Measurements from ENCODE around the gene PCSK6.

The PCSK6 gene

DNA sequence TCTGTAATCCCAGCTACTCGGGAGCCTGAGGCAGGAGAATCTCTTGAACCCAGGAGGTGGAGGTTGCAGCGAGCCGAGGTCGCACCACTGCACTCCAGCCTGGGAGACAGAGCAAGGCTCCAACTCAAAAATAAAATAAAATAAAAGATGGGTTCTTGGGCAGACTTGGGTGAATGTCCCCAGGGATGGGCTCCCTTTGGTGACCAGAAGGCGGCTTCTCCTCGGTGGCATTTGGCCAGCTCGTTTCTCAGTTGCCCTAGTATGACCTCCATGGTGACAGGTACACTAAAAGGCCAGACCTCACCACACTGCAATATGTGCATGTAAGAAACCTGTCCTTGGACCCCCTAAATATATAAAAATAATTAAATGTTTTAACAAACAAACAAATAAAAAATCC, 118.4 kb downstream of the PCSK6 start:
- Histone ChIP-seq H3K9ac (ENCODE audit: low read depth, low read length, poor library complexity, severe bottlenecking) (no peak overlapping the region), H3K36me3 (ENCODE audit: insufficient read depth, low read length) (no peaks in the 10 kb centered on the region), H3K27me3 (ENCODE audit: insufficient read depth, low read length, poor library complexity, severe bottlenecking) (no peaks in the 10 kb centered on the region), H3K4me1 (ENCODE audit: insufficient read depth, low read length, poor library complexity, severe bottlenecking) (no peaks in the 10 kb centered on the region), H3K9me2 (replicated peaks; ENCODE audit: low read depth, low read length) (no peaks in the 10 kb centered on the region), H3F3A (ENCODE audit: low read depth) (no peaks in the 10 kb centered on the region), H3K9me3 (ENCODE audit: insufficient read depth, low read depth, low read length) (no peaks in the 10 kb centered on the region), H3K4me2 (ENCODE audit: low read depth, low read length, poor library complexity, severe bottlenecking) (no peak overlapping the region), H3K79me2 (ENCODE audit: insufficient read depth, low read length) (no peaks in the 10 kb centered on the region), H4K20me1 (ENCODE audit: insufficient read depth, low read length, poor library complexity, severe bottlenecking) (no peaks in the 10 kb centered on the region), H3K4me3 (ENCODE audit: low read length, poor library complexity, severe bottlenecking) (no peak overlapping the region), H2AFZ (ENCODE audit: low read length) (no peak overlapping the region)
- no peak for TF ChIP-seq EZH2phosphoT487 (IDR thresholded peaks at IDR 0.05; ENCODE audit: borderline replicate concordance)

DNA sequence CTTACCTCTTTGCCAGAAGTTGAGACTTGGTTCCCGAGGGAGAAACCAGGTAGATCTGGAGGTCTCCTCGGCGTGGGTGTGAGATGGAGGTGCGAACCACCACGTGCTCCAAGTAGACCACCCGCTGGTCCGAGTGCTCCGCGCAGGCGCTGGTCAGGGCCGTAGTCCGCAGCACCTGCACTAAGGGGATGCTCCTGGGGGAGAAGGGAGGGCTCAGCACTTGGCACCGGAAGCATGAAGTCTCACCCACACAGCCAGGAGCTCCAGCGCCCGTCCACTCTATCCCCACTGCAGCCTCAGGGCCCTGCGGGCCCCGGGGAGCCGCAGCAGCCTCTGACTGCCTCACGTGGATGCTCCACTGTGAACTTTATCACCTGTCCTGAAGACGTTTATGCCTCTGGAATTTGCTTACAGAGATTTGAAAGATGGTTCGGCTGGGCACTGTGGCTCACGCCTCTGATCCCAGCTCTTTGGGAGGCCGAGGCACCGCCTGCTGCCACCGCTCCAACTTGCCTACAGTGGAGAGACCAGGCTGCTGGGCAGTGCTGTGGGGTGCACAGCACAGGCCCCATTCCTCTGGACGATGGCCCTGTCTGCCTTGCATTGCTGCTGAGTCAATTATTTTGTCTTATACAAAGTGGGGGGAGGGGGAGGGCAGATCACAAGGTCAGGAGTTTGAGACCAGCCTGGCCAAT, 119.0 kb downstream of the PCSK6 start:
- H4K20me1 ChIP-seq (ENCODE audit: insufficient read depth, low read length, poor library complexity, severe bottlenecking), result no peaks in the 10 kb centered on the region
- no peak overlapping the region for H3K9ac ChIP-seq (ENCODE audit: low read depth, low read length, poor library complexity, severe bottlenecking)
- H3K4me3 ChIP-seq (ENCODE audit: low read length, poor library complexity, severe bottlenecking), result no peak overlapping the region
- no peaks in the 10 kb centered on the region for H3K36me3 ChIP-seq (ENCODE audit: insufficient read depth, low read length)
- H3K4me1 ChIP-seq (ENCODE audit: insufficient read depth, low read length, poor library complexity, severe bottlenecking), result no peaks in the 10 kb centered on the region
- no peak for TF ChIP-seq EZH2phosphoT487 (IDR thresholded peaks at IDR 0.05; ENCODE audit: borderline replicate concordance)
- TF ChIP-seq, protein P1, sequence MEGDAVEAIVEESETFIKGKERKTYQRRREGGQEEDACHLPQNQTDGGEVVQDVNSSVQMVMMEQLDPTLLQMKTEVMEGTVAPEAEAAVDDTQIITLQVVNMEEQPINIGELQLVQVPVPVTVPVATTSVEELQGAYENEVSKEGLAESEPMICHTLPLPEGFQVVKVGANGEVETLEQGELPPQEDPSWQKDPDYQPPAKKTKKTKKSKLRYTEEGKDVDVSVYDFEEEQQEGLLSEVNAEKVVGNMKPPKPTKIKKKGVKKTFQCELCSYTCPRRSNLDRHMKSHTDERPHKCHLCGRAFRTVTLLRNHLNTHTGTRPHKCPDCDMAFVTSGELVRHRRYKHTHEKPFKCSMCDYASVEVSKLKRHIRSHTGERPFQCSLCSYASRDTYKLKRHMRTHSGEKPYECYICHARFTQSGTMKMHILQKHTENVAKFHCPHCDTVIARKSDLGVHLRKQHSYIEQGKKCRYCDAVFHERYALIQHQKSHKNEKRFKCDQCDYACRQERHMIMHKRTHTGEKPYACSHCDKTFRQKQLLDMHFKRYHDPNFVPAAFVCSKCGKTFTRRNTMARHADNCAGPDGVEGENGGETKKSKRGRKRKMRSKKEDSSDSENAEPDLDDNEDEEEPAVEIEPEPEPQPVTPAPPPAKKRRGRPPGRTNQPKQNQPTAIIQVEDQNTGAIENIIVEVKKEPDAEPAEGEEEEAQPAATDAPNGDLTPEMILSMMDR (conservative IDR thresholded peaks at IDR 0.05; ENCODE audit: low read length), result no peak
- no peaks in the 10 kb centered on the region for H3K27me3 ChIP-seq (ENCODE audit: insufficient read depth, low read length, poor library complexity, severe bottlenecking)
- no peak overlapping the region for H3K4me2 ChIP-seq (ENCODE audit: low read depth, low read length, poor library complexity, severe bottlenecking)
- no peaks in the 10 kb centered on the region for H3K9me2 ChIP-seq (replicated peaks; ENCODE audit: low read depth, low read length)
- no peaks in the 10 kb centered on the region for H3K9me3 ChIP-seq (ENCODE audit: insufficient read depth, low read depth, low read length)
- H2AFZ ChIP-seq (ENCODE audit: low read length), result no peak overlapping the region
- H3K79me2 ChIP-seq (ENCODE audit: insufficient read depth, low read length), result no peaks in the 10 kb centered on the region
- no peaks in the 10 kb centered on the region for H3F3A ChIP-seq (ENCODE audit: low read depth)

DNA sequence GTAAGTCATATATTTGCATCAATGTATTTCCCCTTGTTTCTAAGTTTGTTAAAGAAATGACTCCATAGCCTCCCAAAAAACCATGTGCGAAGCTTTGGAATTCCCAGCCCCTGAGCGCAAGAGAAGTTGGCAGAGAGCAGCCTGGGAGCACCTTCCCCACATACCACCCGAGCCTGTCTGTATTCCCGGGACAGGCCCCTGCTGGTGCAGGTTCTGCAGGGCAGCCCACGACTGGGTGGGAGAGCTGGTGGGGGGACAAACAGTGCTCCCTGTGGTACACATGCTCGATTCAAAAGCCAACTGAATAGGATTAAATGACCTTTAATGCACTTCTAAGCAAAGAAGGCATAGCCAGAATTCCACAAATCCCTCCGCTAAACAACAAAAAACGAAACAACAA, 119.8 kb downstream of the PCSK6 start:
- Histone ChIP-seq H3K4me2 (ENCODE audit: low read depth, low read length, poor library complexity, severe bottlenecking) (no peak overlapping the region), H3K9me3 (ENCODE audit: insufficient read depth, low read depth, low read length) (no peaks in the 10 kb centered on the region), H3K9me2 (replicated peaks; ENCODE audit: low read depth, low read length) (no peaks in the 10 kb centered on the region), H3K27me3 (ENCODE audit: insufficient read depth, low read length, poor library complexity, severe bottlenecking) (no peaks in the 10 kb centered on the region), H2AFZ (ENCODE audit: low read length) (no peak overlapping the region), H4K20me1 (ENCODE audit: insufficient read depth, low read length, poor library complexity, severe bottlenecking) (no peaks in the 10 kb centered on the region), H3K79me2 (ENCODE audit: insufficient read depth, low read length) (no peaks in the 10 kb centered on the region), H3K9ac (ENCODE audit: low read depth, low read length, poor library complexity, severe bottlenecking) (no peak overlapping the region), H3K4me1 (ENCODE audit: insufficient read depth, low read length, poor library complexity, severe bottlenecking) (no peaks in the 10 kb centered on the region), H3F3A (ENCODE audit: low read depth) (no peaks in the 10 kb centered on the region), H3K4me3 (ENCODE audit: low read length, poor library complexity, severe bottlenecking) (no peak overlapping the region), H3K36me3 (ENCODE audit: insufficient read depth, low read length) (no peaks in the 10 kb centered on the region)
- TF ChIP-seq, protein P1 (conservative IDR thresholded peaks at IDR 0.05; ENCODE audit: low read length), result no peak
- no peak for TF ChIP-seq EZH2phosphoT487 (IDR thresholded peaks at IDR 0.05; ENCODE audit: borderline replicate concordance)
